Endodermal cell (in vitro differentiated cells): ENCODE measurements around the gene RRP1. TPM values are rescaled to one million over a fixed set of nuclear protein-coding genes. Genes with fewer than 3 reads are reported as not detected.

ENCODE experiments used
- DNase-seq: peaks from one replicate; pipeline ENCODE4 v3.0.0-alpha.2; 2017
- H3K27ac ChIP-seq: 2 replicates; pipeline ENCODE4 v1.5.1; 2013; ENCODE audit warnings: mild to moderate bottlenecking, low read depth, low read length, moderate library complexity
- H3K27me3 ChIP-seq: 2 replicates; pipeline ENCODE4 v1.6.1; 2013; ENCODE audit warnings: mild to moderate bottlenecking, low read length, moderate library complexity; ENCODE audit not compliant: insufficient read depth, control insufficient read depth, poor library complexity, severe bottlenecking
- H3K36me3 ChIP-seq: 2 replicates; pipeline ENCODE4 v1.7.0; 2013; ENCODE audit warnings: mild to moderate bottlenecking, low read length, moderate library complexity; ENCODE audit not compliant: control insufficient read depth, insufficient read depth
- H3K4me1 ChIP-seq: one replicate; pipeline ENCODE4 v1.7.0; 2013; ENCODE audit warnings: low read length; ENCODE audit not compliant: control insufficient read depth, insufficient read depth
- H3K4me3 ChIP-seq: 2 replicates; pipeline ENCODE4 v1.5.1; 2013; ENCODE audit warnings: mild to moderate bottlenecking, low read length, moderate library complexity
- H3K9ac ChIP-seq: 2 replicates; pipeline ENCODE4 v1.6.1; 2013; ENCODE audit warnings: mild to moderate bottlenecking, low read length, moderate library complexity; ENCODE audit not compliant: poor library complexity, severe bottlenecking; ENCODE audit errors: extremely low read depth
- H3K9me3 ChIP-seq: 2 replicates; pipeline ENCODE4 v1.6.1; 2013; ENCODE audit warnings: mild to moderate bottlenecking, low read length, moderate library complexity; ENCODE audit not compliant: control insufficient read depth
- H3K27ac Mint-ChIP-seq: 2 replicates; pipeline ENCODE4 v1.8.0; 2020; ENCODE audit warnings: mixed read lengths
- H3K27me3 Mint-ChIP-seq: 2 replicates; pipeline ENCODE4 v1.8.0; 2021; ENCODE audit warnings: mild to moderate bottlenecking, mixed read lengths; ENCODE audit not compliant: insufficient read depth
- H3K36me3 Mint-ChIP-seq: 2 replicates; pipeline ENCODE4 v1.8.0; 2020; ENCODE audit warnings: low read depth, mixed read lengths
- H3K4me1 Mint-ChIP-seq: 2 replicates; pipeline ENCODE4 v1.8.0; 2020; ENCODE audit warnings: mixed read lengths
- H3K4me3 Mint-ChIP-seq: 2 replicates; pipeline ENCODE4 v1.8.0; 2020; ENCODE audit warnings: mild to moderate bottlenecking, moderate library complexity, mixed read lengths
- H3K9me3 Mint-ChIP-seq: 2 replicates; pipeline ENCODE4 v1.8.0; 2020; ENCODE audit warnings: mild to moderate bottlenecking, mixed read lengths
- CTCF ChIP-seq: fragments of 200-600 bp; sonication (generic); conservative IDR thresholded peaks from 2 replicates; pipeline ENCODE4 v1.5.0; 2021; ENCODE audit warnings: antibody characterized with exemption, mild to moderate bottlenecking
- WGBS, 2 experiments: methylation state at CpG; one replicate each; pipeline versions ENCODE4 v1.1.5 to v1.1.7; 2013; ENCODE audit warnings: missing lambda C conversion rate in 2 of 2, mixed read lengths in 1 of 2; ENCODE audit not compliant: insufficient coverage in 1 of 2, insufficient read length in 1 of 2; 5-methylcytosine and 5-hydroxymethylcytosine counted together
- total RNA-seq, 2 donors: library from RNA; stranded (reverse); fragmentation: NEBNext Ultra II Directional in 1 of 2; extraction: Animal tissue kit (Norgen Biotek cat#: 25700) in 1 of 2; gene quantifications; 2 replicates in 1 of 2; 3 replicates in 1 of 2; pipeline ENCODE4 v1.2.1, GENCODE V29; 2021

Gene RRP1
- total RNA-seq, 2 donors from 2014 or later: 36.4 to 36.7 TPM

- H3K27me3 Mint-ChIP-seq: no peaks in the 10 kb centered on the region
- H3K9me3 Mint-ChIP-seq: no peaks in the 10 kb centered on the region
- Histone ChIP-seq H3K4me3 (no peak overlapping the region), H3K4me1 (no peaks in the 10 kb centered on the region), H3K36me3 (peaks cover 10% of the 10 kb centered on the region), H3K27me3 (no peaks in the 10 kb centered on the region), H3K27ac (peak overlapping the region; percentile 26), H3K9me3 (no peaks in the 10 kb centered on the region), H3K9ac (no peak overlapping the region)
- TF ChIP-seq CTCF: no peak
- 85% methylated on average over 22 to 34 of the region's 34 CpGs for WGBS, 2 experiments
- H3K4me1 Mint-ChIP-seq: peaks cover 36% of the 10 kb centered on the region
- peak overlapping the region; percentile 87 for H3K27ac Mint-ChIP-seq
- H3K36me3 Mint-ChIP-seq: peaks cover 6% of the 10 kb centered on the region
- H3K4me3 Mint-ChIP-seq: no peak overlapping the region
- peak; percentile 71 for DNase-seq
These were observed 21.2 kb upstream of the RRP1 start for GRCh38 chr21:43767984-43768867.

GRCh38 chr21:43768868-43769167 is 20.6 kb upstream of the RRP1 start:
- TF ChIP-seq CTCF: no peak
- Histone ChIP-seq H3K27me3 (no peaks in the 10 kb centered on the region), H3K9ac (no peak overlapping the region), H3K36me3 (peaks cover 13% of the 10 kb centered on the region), H3K4me1 (no peaks in the 10 kb centered on the region), H3K4me3 (no peak overlapping the region), H3K27ac (no peak overlapping the region), H3K9me3 (no peaks in the 10 kb centered on the region)
- Mint-ChIP-seq H3K4me3 (no peak overlapping the region), H3K4me1 (peaks cover 38% of the 10 kb centered on the region), H3K27me3 (no peaks in the 10 kb centered on the region), H3K27ac (peak overlapping the region; percentile 87), H3K9me3 (no peaks in the 10 kb centered on the region), H3K36me3 (peaks cover 9% of the 10 kb centered on the region)
- DNase-seq: peak; percentile 67
- 68 to 82% methylated on average over 5 to 8 of the region's 8 CpGs for WGBS, 2 experiments

GRCh38 chr21:43769325-43769958 is 19.9 kb upstream of the RRP1 start:
- Mint-ChIP-seq H3K27ac (peak overlapping the region; percentile 20), H3K4me3 (no peak overlapping the region), H3K4me1 (peaks cover 38% of the 10 kb centered on the region), H3K9me3 (no peaks in the 10 kb centered on the region), H3K27me3 (no peaks in the 10 kb centered on the region), H3K36me3 (peaks cover 16% of the 10 kb centered on the region)
- H3K27ac ChIP-seq: no peak overlapping the region
- H3K36me3 ChIP-seq: peaks cover 18% of the 10 kb centered on the region
- no peaks in the 10 kb centered on the region for H3K4me1 ChIP-seq
- no peak for DNase-seq
- no peak for TF ChIP-seq CTCF
- 96 to 99% methylated on average over 10 to 11 of the region's 11 CpGs for WGBS, 2 experiments
- no peak overlapping the region for H3K9ac ChIP-seq
- no peak overlapping the region for H3K4me3 ChIP-seq
- no peaks in the 10 kb centered on the region for H3K9me3 ChIP-seq
- no peaks in the 10 kb centered on the region for H3K27me3 ChIP-seq
